Endothelial cell of umbilical vein (primary cell): ENCODE results near the gene HMGCS1. TPM values are rescaled to one million over a fixed set of nuclear protein-coding genes. Genes with fewer than 3 reads are reported as not detected.

Experiments used
- BruUV-seq: library from RNA; stranded (reverse); fragments of 400-500 nt; replicated peaks from 2 replicates; lab custom pipeline; 2021; lab: Mats Ljungman, UMichigan
- CTCF ChIA-PET: fragments of 300-600, 350-600 bp; sonication (Branson Sonifier 250); formaldehyde crosslinking; loops from one replicate; lab custom pipeline; 2021; ENCODE audit warnings: antibody characterized with exemption, inconsistent platforms; lab: Charles Lee
- POLR2A ChIA-PET: fragments of 300-600, 350-600 bp; sonication (Branson Sonifier 250); formaldehyde crosslinking; loops from one replicate; lab custom pipeline; 2021; ENCODE audit warnings: antibody characterized with exemption, inconsistent platforms; lab: Charles Lee
- DNase-seq: peaks from one replicate; pipeline ENCODE4 v3.0.0-alpha.2; 2011; ENCODE audit warnings: low read depth, low spot score
- FAIRE-seq: peaks from 2 replicates; lab custom pipeline; 2011; peaks lifted over from hg19 to GRCh38; lab: Jason Lieb, UNC
- H2AFZ ChIP-seq: 2 replicates; pipeline ENCODE4 v1.6.0; 2012; ENCODE audit warnings: low read depth, low read length, control low read depth, inconsistent platforms
- H3K27ac ChIP-seq: 2 replicates; pipeline ENCODE4 v1.5.1; 2011; ENCODE audit warnings: low read depth, mild to moderate bottlenecking, control low read depth, low read length, moderate library complexity; ENCODE audit not compliant: insufficient read depth
- H3K27me3 ChIP-seq, 2 experiments: 2 replicates each; pipeline versions ENCODE4 v1.6.0 to v1.6.1; 2011; ENCODE audit warnings: low read length in 2 of 2, mixed read lengths in 1 of 2; ENCODE audit not compliant: control insufficient read depth in 2 of 2, insufficient read depth in 2 of 2
- H3K36me3 ChIP-seq, 2 experiments: 2 replicates in 1 of 2; 3 replicates in 1 of 2; pipeline ENCODE4 v1.5.1; 2011; ENCODE audit warnings: low read length in 2 of 2, mild to moderate bottlenecking in 1 of 2, moderate library complexity in 1 of 2; ENCODE audit not compliant: control insufficient read depth in 2 of 2, insufficient read depth in 2 of 2; ENCODE audit errors: extremely low read depth in 1 of 2
- H3K4me1 ChIP-seq: 3 replicates; pipeline ENCODE4 v1.5.1; 2011; ENCODE audit warnings: mild to moderate bottlenecking, low read length; ENCODE audit not compliant: control insufficient read depth, insufficient read depth; ENCODE audit errors: extremely low read depth
- H3K4me2 ChIP-seq: 2 replicates; pipeline ENCODE4 v1.6.1; 2011; ENCODE audit warnings: low read length, control low read depth, mixed read lengths; ENCODE audit not compliant: insufficient read depth
- H3K4me3 ChIP-seq, 3 experiments: fragments of 200-600 bp in 1 of 3; sonication (generic), shearing (Covaris generic) in 1 of 3; replicated peaks in 1 of 3; 2 replicates each; pipeline ENCODE4 v1.5.1; 2011 to 2016; ENCODE audit warnings: control low read depth in 3 of 3, low read length in 3 of 3, mild to moderate bottlenecking in 2 of 3, inconsistent platforms in 1 of 3, low read depth in 1 of 3, moderate library complexity in 1 of 3; ENCODE audit not compliant: insufficient read depth in 1 of 3
- H3K79me2 ChIP-seq: 2 replicates; pipeline ENCODE4 v1.6.0; 2012; ENCODE audit warnings: low read length, inconsistent platforms; ENCODE audit not compliant: control insufficient read depth, insufficient read depth
- H3K9ac ChIP-seq: replicated peaks from 2 replicates; pipeline ENCODE3; 2011; ENCODE audit warnings: low read length, control low read depth; ENCODE audit not compliant: insufficient read depth; ENCODE audit errors: extremely low read depth
- H3K9me1 ChIP-seq: replicated peaks from 3 replicates; pipeline ENCODE4 v1.6.0; 2011; ENCODE audit warnings: mild to moderate bottlenecking, low read length; ENCODE audit not compliant: control insufficient read depth, insufficient read depth; ENCODE audit errors: extremely low read depth
- H3K9me3 ChIP-seq: replicated peaks from 2 replicates; pipeline ENCODE4 v1.5.1; 2012; ENCODE audit warnings: low read length, inconsistent platforms; ENCODE audit not compliant: control insufficient read depth, insufficient read depth
- H4K20me1 ChIP-seq: replicated peaks from 2 replicates; pipeline ENCODE3; 2011; ENCODE audit warnings: mild to moderate bottlenecking, low read length; ENCODE audit not compliant: control insufficient read depth, insufficient read depth; ENCODE audit errors: extremely low read depth
- EZH2 ChIP-seq: IDR thresholded peaks from 2 replicates; pipeline ENCODE4 v1.6.1; 2012; ENCODE audit warnings: borderline replicate concordance, low read depth, mild to moderate bottlenecking, moderate library complexity, low read length, inconsistent platforms; ENCODE audit not compliant: severe bottlenecking
- FOS ChIP-seq: IDR thresholded peaks from 2 replicates; pipeline ENCODE4 v1.6.1; 2011; ENCODE audit warnings: mild to moderate bottlenecking, low read length, moderate library complexity, borderline replicate concordance; ENCODE audit not compliant: insufficient read depth
- GATA2 ChIP-seq: IDR thresholded peaks from 2 replicates; pipeline ENCODE4 v1.7.0; 2011; ENCODE audit warnings: low read depth, mild to moderate bottlenecking, moderate library complexity, mixed read lengths, low read length; ENCODE audit not compliant: insufficient read length, insufficient read depth
- JUN ChIP-seq: IDR thresholded peaks from 2 replicates; pipeline ENCODE4 v1.6.1; 2011; ENCODE audit warnings: borderline replicate concordance, low read depth; ENCODE audit not compliant: insufficient read length, insufficient read depth
- MYC ChIP-seq: IDR thresholded peaks from one replicate; pipeline ENCODE4 v1.6.1; 2011; ENCODE audit warnings: mild to moderate bottlenecking, low read depth, low read length
- POLR2A ChIP-seq: IDR thresholded peaks from 2 replicates; pipeline ENCODE4 v1.6.1; 2012; ENCODE audit warnings: low read depth, mild to moderate bottlenecking, control low read depth, low read length
- POLR2AphosphoS5 ChIP-seq: IDR thresholded peaks from 2 replicates; pipeline ENCODE4 v1.6.1; 2012; ENCODE audit warnings: low read depth, mild to moderate bottlenecking, control low read depth, low read length, moderate library complexity; ENCODE audit not compliant: insufficient read depth
- dilution Hi-C: fragments of 300-500 bp; cut with MboI; formaldehyde crosslinking; loops from one replicate; pipeline ENCODE4 v1.15.0; 2019; ENCODE audit warnings: low sequenced_read_pairs; ENCODE audit not compliant: extremely low pct_ligation_motif_present
- intact Hi-C: fragments of 100-400 bp; cut with micrococcal nuclease; formaldehyde crosslinking; loops from one replicate; pipeline ENCODE4 v1.10.0; 2022
- polyA plus RNA-seq, 4 experiments: library from polyadenylated mRNA; depleted of rRNA in 3 of 4; stranded (reverse) in 3 of 4; unstranded in 1 of 4; fragments of >200 nt; gene quantifications; 2 replicates each; pipeline versions ENCODE4 v1.2.1 to v1.2.3, GENCODE V29; 2011 to 2012; ENCODE audit warnings: missing spikeins in 1 of 4
- total RNA-seq: library from RNA; stranded (reverse); gene quantifications from 2 replicates; pipeline ENCODE4 v1.2.3, GENCODE V29; 2021
- TF ChIP-seq, protein P1 (sequence below): IDR thresholded peaks from 2 replicates; pipeline ENCODE4 v1.6.1; 2011; ENCODE audit not compliant: insufficient read depth, insufficient read length
- TF ChIP-seq, protein P2 (sequence below), 2 donors: IDR thresholded peaks; 1 replicate in 1 of 2; 2 replicates in 1 of 2; pipeline ENCODE4 v1.5.1; 2011; ENCODE audit warnings: low read length in 2 of 2, mild to moderate bottlenecking in 2 of 2, moderate library complexity in 2 of 2, control low read depth in 1 of 2, inconsistent platforms in 1 of 2, low read depth in 1 of 2; ENCODE audit not compliant: insufficient read depth in 1 of 2; ENCODE audit errors: extremely low read depth in 1 of 2

HMGCS1 gene
- total and polyA plus RNA-seq, 2 donors (not counting 3 experiments of a cell fraction or from before 2014, with no cell fraction given): 43.3 to 133 TPM

DNA sequence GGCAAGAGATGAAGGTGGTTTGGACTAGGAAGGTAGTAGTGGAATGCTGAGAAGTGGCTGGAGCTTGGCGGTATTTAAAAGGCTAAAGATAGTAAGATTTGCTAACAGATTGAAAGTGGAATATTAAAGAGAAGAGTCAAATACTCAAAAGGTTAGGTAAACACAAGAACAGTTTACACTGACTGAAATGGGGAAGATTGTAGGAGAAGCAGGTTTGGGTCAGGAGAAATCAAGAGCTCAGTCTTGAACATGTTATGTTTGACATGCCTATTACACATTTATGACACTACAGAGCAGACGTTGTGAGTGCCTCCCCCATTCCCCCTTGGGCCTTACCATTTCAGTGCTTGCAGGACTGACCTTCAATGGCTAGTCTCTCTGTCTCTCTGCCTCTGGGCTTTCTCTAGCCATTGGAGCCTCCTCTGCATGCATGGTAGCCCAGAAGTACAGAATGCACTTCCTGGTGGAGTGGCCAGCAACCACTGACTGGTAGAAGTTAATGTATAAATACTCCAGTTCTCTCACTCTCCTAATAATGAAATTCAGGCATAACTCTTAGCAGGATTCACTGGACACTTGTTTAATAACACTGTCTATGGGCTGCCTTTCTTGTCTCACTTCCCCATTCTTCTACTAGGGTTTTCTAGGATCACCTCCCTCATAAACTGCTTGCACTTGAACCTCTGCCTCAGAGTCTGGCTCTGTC, 56.8 kb downstream of the HMGCS1 start:
- dilution Hi-C loops: no loop called here
- Histone ChIP-seq H3K4me1 (no peaks in the 10 kb centered on the region), H3K4me3 (no peak overlapping the region), H3K27ac (no peak overlapping the region), H3K36me3 (no peaks in the 10 kb centered on the region), H3K4me2 (no peak overlapping the region), H3K9me3 (no peaks in the 10 kb centered on the region), H4K20me1 (no peaks in the 10 kb centered on the region), H3K9me1 (no peaks in the 10 kb centered on the region), H3K79me2 (no peaks in the 10 kb centered on the region), H3K27me3 (peaks cover 2 to 5% of the 10 kb centered on the region in 2 experiments), H3K9ac (no peak overlapping the region), H2AFZ (no peak overlapping the region)
- ChIA-PET CTCF (no interaction called here), POLR2A (no interaction called here)
- FAIRE-seq (no peak), DNase-seq (no peak)
- TF ChIP-seq POLR2A: no peak
- no peak for TF ChIP-seq POLR2AphosphoS5
- no TSS peak for BruUV-seq
- intact Hi-C loops: no loop called here

DNA sequence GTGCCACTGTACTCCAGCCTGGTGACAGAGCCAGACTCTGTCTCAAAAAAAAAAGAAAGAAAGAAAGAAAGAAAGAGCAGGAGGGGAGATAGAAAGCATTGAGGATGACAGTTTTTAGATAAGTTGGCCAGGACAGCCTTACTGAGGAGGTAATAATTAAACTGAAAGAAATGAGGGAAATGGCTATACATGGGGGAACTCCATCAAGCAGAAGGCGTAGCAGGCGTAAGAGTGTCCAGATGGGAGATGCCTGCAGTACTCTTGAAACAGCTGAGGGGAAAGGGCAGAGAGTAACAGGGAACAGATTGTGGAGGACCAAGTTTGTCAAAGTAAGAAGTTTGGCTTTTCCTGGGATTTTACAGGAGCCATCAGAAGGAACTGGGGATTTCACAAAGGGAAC, 57.5 kb downstream of the HMGCS1 start:
- BruUV-seq: no TSS peak
- CTCF ChIA-PET: no interaction called here
- Histone ChIP-seq H3K9me1 (no peaks in the 10 kb centered on the region), H3K79me2 (no peaks in the 10 kb centered on the region), H3K9ac (no peak overlapping the region), H3K4me3 (no peak overlapping the region), H4K20me1 (no peaks in the 10 kb centered on the region), H3K27me3 (peaks cover 5% of the 10 kb centered on the region in 2 experiments), H3K4me1 (no peaks in the 10 kb centered on the region), H3K4me2 (no peak overlapping the region), H3K9me3 (no peaks in the 10 kb centered on the region), H2AFZ (no peak overlapping the region), H3K27ac (no peak overlapping the region), H3K36me3 (no peaks in the 10 kb centered on the region)
- dilution Hi-C loops (no loop called here), intact Hi-C loops (no loop called here)
- FAIRE-seq: no peak
- TF ChIP-seq GATA2: no peak
- TF ChIP-seq JUN: no peak
- no peak for TF ChIP-seq FOS
- TF ChIP-seq POLR2A: no peak
- TF ChIP-seq, protein P1, sequence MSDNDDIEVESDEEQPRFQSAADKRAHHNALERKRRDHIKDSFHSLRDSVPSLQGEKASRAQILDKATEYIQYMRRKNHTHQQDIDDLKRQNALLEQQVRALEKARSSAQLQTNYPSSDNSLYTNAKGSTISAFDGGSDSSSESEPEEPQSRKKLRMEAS: no peak
- TF ChIP-seq POLR2AphosphoS5: no peak
- no peak for TF ChIP-seq EZH2
- TF ChIP-seq MYC: no peak
- TF ChIP-seq, protein P2, sequence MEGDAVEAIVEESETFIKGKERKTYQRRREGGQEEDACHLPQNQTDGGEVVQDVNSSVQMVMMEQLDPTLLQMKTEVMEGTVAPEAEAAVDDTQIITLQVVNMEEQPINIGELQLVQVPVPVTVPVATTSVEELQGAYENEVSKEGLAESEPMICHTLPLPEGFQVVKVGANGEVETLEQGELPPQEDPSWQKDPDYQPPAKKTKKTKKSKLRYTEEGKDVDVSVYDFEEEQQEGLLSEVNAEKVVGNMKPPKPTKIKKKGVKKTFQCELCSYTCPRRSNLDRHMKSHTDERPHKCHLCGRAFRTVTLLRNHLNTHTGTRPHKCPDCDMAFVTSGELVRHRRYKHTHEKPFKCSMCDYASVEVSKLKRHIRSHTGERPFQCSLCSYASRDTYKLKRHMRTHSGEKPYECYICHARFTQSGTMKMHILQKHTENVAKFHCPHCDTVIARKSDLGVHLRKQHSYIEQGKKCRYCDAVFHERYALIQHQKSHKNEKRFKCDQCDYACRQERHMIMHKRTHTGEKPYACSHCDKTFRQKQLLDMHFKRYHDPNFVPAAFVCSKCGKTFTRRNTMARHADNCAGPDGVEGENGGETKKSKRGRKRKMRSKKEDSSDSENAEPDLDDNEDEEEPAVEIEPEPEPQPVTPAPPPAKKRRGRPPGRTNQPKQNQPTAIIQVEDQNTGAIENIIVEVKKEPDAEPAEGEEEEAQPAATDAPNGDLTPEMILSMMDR (IDR thresholded peaks at IDR 0.05; ENCODE audit: extremely low read depth in 1 of 2, insufficient read depth in 1 of 2, low read depth in 1 of 2, low read length in 2 of 2): no peak
- no peak for DNase-seq
- POLR2A ChIA-PET: no interaction called here
